ENCODE results near the gene SOX21. TPM values are rescaled to one million over a fixed set of nuclear protein-coding genes. Genes with fewer than 3 reads are reported as not detected.
"Not testable (repeated sequence)": the region's sequence is repeated elsewhere in the genome, so short reads cannot be mapped to it uniquely, and the experiment has no call there.

SOX21 gene
- total and polyA plus RNA-seq, 4 donors: 0.22 to 0.46 (median 0.31) TPM

- peaks cover 0 to 8% (median 0%) of the 10 kb centered on the region in 4 donors for H3K9me3 ChIP-seq (ENCODE audit: control insufficient read depth in 4 of 4, insufficient read depth in 3 of 4, low read length in 3 of 4)
- H3K4me3 ChIP-seq: no peak overlapping the region
- ATAC-seq (ENCODE audit: insufficient read depth, low FRiP score): no peak
- H3K4me1 ChIP-seq (ENCODE audit: control insufficient read depth in 5 of 5, insufficient read depth in 5 of 5, low read length in 5 of 5): no peaks in the 10 kb centered on the region
- 95 to 97% methylated on average over 3 of the region's 3 CpGs for WGBS, 2 donors
- peaks cover 0 to 3% (median 0%) of the 10 kb centered on the region in 3 donors for H3K27me3 ChIP-seq (ENCODE audit: control insufficient read depth in 3 of 3, insufficient read depth in 3 of 3, low read length in 2 of 3)
- no peak for TF ChIP-seq CTCF (IDR thresholded peaks at IDR 0.05; ENCODE audit: control extremely low read depth, extremely low read depth)
- DNase-seq: no peak
- H3K9ac ChIP-seq (ENCODE audit: insufficient read depth in 1 of 2, low read length in 2 of 2): no peak overlapping the region
- no peak overlapping the region for H3K27ac ChIP-seq (ENCODE audit: low read depth in 1 of 2, low read length in 1 of 2)
- H3K36me3 ChIP-seq (ENCODE audit: control insufficient read depth in 4 of 4, insufficient read depth in 4 of 4, low read length in 4 of 4): no peaks in the 10 kb centered on the region
These were observed 18.7 kb upstream of the SOX21 start for GRCh38 chr13:94731028-94731427.

GRCh38 chr13:94729941-94730340 lies 17.6 kb upstream of the SOX21 start:
- WGBS, 2 donors: 100% methylated on average over 1 of the region's 1 CpG; no CpG with 5 or more reads in 1 of the 2 donors
- H3K36me3 ChIP-seq (ENCODE audit: control insufficient read depth in 4 of 4, insufficient read depth in 4 of 4, low read length in 4 of 4); H3K27ac ChIP-seq (ENCODE audit: low read depth in 1 of 2, low read length in 1 of 2); H3K4me1 ChIP-seq (ENCODE audit: control insufficient read depth in 5 of 5, insufficient read depth in 5 of 5, low read length in 5 of 5); H3K9ac ChIP-seq (ENCODE audit: insufficient read depth in 1 of 2, low read length in 2 of 2); ATAC-seq (ENCODE audit: insufficient read depth, low FRiP score); H3K4me3 ChIP-seq; H3K27me3 ChIP-seq (ENCODE audit: control insufficient read depth in 3 of 3, insufficient read depth in 3 of 3, low read length in 2 of 3); H3K9me3 ChIP-seq (ENCODE audit: control insufficient read depth in 4 of 4, insufficient read depth in 3 of 4, low read length in 3 of 4); DNase-seq: not testable (repeated sequence)

- WGBS, 2 donors: 85 to 92% methylated on average over 1 of the region's 1 CpG
- Histone ChIP-seq H3K9ac (ENCODE audit: insufficient read depth in 1 of 2, low read length in 2 of 2) (no peak overlapping the region), H3K9me3 (ENCODE audit: control insufficient read depth in 4 of 4, insufficient read depth in 3 of 4, low read length in 3 of 4) (peaks cover 0 to 10% (median 0%) of the 10 kb centered on the region in 4 donors), H3K4me1 (ENCODE audit: control insufficient read depth in 5 of 5, insufficient read depth in 5 of 5, low read length in 5 of 5) (no peaks in the 10 kb centered on the region), H3K4me3 (no peak overlapping the region), H3K27ac (ENCODE audit: low read depth in 1 of 2, low read length in 1 of 2) (no peak overlapping the region), H3K36me3 (ENCODE audit: control insufficient read depth in 4 of 4, insufficient read depth in 4 of 4, low read length in 4 of 4) (no peaks in the 10 kb centered on the region), H3K27me3 (ENCODE audit: control insufficient read depth in 3 of 3, insufficient read depth in 3 of 3, low read length in 2 of 3) (peaks cover 0 to 6% (median 4%) of the 10 kb centered on the region in 3 donors)
- DNase-seq (no peak), ATAC-seq (ENCODE audit: insufficient read depth, low FRiP score) (no peak)
- no peak for TF ChIP-seq CTCF (IDR thresholded peaks at IDR 0.05; ENCODE audit: control extremely low read depth, extremely low read depth)
These were observed 14.1 kb upstream of the SOX21 start for GRCh38 chr13:94726425-94726824.

GRCh38 chr13:94722609-94723345 lies 10.4 kb upstream of the SOX21 start:
- TF ChIP-seq CTCF (IDR thresholded peaks at IDR 0.05; ENCODE audit: control extremely low read depth, extremely low read depth): no peak
- Histone ChIP-seq H3K4me3 (no peak overlapping the region), H3K9me3 (ENCODE audit: control insufficient read depth in 4 of 4, insufficient read depth in 3 of 4, low read length in 3 of 4) (peaks cover 0 to 10% (median 0%) of the 10 kb centered on the region in 4 donors), H3K27ac (ENCODE audit: low read depth in 1 of 2, low read length in 1 of 2) (no peak overlapping the region), H3K9ac (ENCODE audit: insufficient read depth in 1 of 2, low read length in 2 of 2) (no peak overlapping the region), H3K4me1 (ENCODE audit: control insufficient read depth in 5 of 5, insufficient read depth in 5 of 5, low read length in 5 of 5) (no peaks in the 10 kb centered on the region), H3K27me3 (ENCODE audit: control insufficient read depth in 3 of 3, insufficient read depth in 3 of 3, low read length in 2 of 3) (peaks cover 0 to 6% (median 4%) of the 10 kb centered on the region in 3 donors), H3K36me3 (ENCODE audit: control insufficient read depth in 4 of 4, insufficient read depth in 4 of 4, low read length in 4 of 4) (no peaks in the 10 kb centered on the region)
- ATAC-seq (ENCODE audit: insufficient read depth, low FRiP score) (no peak), DNase-seq (no peak)
- 58 to 68% methylated on average over 9 of the region's 9 CpGs for WGBS, 2 donors

GRCh38 chr13:94718697-94719096 lies 6.4 kb upstream of the SOX21 start:
- not testable (repeated sequence) for H3K4me3 ChIP-seq; DNase-seq; H3K9ac ChIP-seq (ENCODE audit: insufficient read depth in 1 of 2, low read length in 2 of 2); ATAC-seq (ENCODE audit: insufficient read depth, low FRiP score); H3K4me1 ChIP-seq (ENCODE audit: control insufficient read depth in 5 of 5, insufficient read depth in 5 of 5, low read length in 5 of 5); H3K36me3 ChIP-seq (ENCODE audit: control insufficient read depth in 4 of 4, insufficient read depth in 4 of 4, low read length in 4 of 4); H3K9me3 ChIP-seq (ENCODE audit: control insufficient read depth in 4 of 4, insufficient read depth in 3 of 4, low read length in 3 of 4); H3K27ac ChIP-seq (ENCODE audit: low read depth in 1 of 2, low read length in 1 of 2)
- peaks cover 0 to 38% (median 33%) of the 10 kb centered on the region in 3 donors for H3K27me3 ChIP-seq (ENCODE audit: control insufficient read depth in 3 of 3, insufficient read depth in 3 of 3, low read length in 2 of 3)
- WGBS, 2 donors: 100% methylated on average over 1 of the region's 1 CpG

Measured in lung (tissue), 12 donors.